GM12865 (cell line): Measurements from ENCODE around the gene SLC27A6.
"Not testable (repeated sequence)": the region's sequence is repeated elsewhere in the genome, so short reads cannot be mapped to it uniquely, and the experiment has no call there.

ENCODE experiments used
- DNase-seq: peaks from one replicate; pipeline ENCODE4 v3.0.0; 2010; ENCODE audit warnings: low read depth
- H3K4me3 ChIP-seq: 2 replicates; pipeline ENCODE4 v1.5.1; 2011; ENCODE audit warnings: mild to moderate bottlenecking, low read depth, low read length, control low read depth
- TF ChIP-seq, protein P1 (sequence below): IDR thresholded peaks from 2 replicates; pipeline ENCODE4 v1.5.1; 2011; ENCODE audit warnings: low read length, control low read depth, low read depth, inconsistent platforms; ENCODE audit not compliant: insufficient read depth; ENCODE audit errors: missing control alignments

SLC27A6 gene

DNA sequence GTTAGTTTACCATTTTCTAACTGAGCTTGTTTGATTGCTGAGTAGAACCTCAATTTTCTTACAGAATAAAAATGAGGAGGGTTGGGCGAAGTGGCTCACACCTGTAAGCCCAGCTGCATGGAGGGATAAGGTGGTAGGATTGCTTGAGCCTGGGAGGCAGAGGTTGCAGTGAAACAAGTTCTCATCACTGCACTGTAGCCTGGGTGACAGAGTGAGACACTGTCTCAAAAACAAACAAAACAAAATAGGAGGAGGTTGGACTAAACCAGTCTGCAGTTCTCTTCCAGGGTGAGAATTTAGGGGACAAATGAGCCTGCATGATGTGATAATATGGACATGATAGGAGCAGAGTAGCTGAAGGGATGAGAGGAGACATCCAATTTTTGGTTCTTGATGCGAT lies 57.3 kb downstream of the SLC27A6 start:
- no peak overlapping the region for H3K4me3 ChIP-seq
- no peak for DNase-seq
- TF ChIP-seq, protein P1, sequence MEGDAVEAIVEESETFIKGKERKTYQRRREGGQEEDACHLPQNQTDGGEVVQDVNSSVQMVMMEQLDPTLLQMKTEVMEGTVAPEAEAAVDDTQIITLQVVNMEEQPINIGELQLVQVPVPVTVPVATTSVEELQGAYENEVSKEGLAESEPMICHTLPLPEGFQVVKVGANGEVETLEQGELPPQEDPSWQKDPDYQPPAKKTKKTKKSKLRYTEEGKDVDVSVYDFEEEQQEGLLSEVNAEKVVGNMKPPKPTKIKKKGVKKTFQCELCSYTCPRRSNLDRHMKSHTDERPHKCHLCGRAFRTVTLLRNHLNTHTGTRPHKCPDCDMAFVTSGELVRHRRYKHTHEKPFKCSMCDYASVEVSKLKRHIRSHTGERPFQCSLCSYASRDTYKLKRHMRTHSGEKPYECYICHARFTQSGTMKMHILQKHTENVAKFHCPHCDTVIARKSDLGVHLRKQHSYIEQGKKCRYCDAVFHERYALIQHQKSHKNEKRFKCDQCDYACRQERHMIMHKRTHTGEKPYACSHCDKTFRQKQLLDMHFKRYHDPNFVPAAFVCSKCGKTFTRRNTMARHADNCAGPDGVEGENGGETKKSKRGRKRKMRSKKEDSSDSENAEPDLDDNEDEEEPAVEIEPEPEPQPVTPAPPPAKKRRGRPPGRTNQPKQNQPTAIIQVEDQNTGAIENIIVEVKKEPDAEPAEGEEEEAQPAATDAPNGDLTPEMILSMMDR, result no peak

DNA sequence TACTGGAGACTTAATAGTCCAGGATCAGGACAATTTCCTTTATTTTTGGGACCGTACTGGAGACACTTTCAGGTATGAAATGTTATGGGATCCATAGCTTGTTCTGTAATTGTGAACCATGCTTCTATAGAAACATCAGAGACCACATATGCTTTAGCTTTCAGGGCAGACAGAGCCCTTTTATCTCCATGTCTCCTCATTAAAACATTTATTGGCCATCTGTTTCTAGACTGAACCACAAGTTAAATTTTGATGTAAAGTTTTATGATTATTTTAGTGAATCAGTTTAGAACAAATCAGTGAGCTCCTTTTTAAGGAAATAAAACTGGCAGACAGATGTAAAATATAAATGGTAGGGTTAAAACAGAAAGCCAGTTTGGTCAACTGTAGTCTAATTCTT lies 62.0 kb downstream of the SLC27A6 start:
- DNase-seq, result no peak
- no peak overlapping the region for H3K4me3 ChIP-seq
- TF ChIP-seq, protein P1, result no peak

DNA sequence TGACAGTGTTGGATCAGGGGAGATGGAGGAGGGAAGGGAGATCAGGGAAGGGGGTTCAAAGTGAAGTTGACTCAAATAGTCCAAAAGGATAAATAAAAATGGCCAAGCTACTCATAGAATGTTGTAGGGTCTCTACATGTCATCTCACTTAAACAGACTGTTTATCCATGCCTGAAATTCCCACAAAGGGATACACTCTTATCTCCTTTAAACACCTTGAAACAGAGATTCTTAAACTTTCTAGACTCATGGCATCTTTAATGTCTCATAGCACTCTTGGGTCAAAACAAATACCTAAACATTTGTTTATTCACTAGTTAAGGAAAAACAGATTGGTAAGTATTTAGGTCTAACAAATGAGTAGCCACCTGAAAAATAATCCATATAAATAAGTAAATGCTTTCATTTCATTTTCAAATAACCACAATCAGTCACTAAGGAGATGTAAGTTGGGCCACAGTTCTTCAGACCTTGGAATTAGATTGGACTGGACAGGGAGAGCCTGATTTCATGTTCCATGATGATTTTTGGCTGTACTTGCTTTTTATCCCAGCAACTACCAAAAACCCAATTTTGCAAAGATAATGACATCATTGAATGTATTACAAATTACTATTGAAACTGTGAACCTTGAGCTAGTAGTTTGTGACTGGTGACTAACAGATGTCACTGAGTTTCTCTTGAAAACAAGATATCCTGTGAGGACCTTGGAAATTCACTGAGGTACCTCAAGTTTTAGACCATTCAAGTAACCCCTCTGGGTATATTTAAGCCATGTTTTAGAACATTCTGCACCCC lies 66.8 kb downstream of the SLC27A6 start:
- TF ChIP-seq, protein P1, result no peak
- no peak for DNase-seq
- H3K4me3 ChIP-seq, result no peak overlapping the region

GRCh38 chr5:129036257-129036656 lies 71.0 kb downstream of the SLC27A6 start:
- H3K4me3 ChIP-seq, DNase-seq: not testable (repeated sequence)

DNA sequence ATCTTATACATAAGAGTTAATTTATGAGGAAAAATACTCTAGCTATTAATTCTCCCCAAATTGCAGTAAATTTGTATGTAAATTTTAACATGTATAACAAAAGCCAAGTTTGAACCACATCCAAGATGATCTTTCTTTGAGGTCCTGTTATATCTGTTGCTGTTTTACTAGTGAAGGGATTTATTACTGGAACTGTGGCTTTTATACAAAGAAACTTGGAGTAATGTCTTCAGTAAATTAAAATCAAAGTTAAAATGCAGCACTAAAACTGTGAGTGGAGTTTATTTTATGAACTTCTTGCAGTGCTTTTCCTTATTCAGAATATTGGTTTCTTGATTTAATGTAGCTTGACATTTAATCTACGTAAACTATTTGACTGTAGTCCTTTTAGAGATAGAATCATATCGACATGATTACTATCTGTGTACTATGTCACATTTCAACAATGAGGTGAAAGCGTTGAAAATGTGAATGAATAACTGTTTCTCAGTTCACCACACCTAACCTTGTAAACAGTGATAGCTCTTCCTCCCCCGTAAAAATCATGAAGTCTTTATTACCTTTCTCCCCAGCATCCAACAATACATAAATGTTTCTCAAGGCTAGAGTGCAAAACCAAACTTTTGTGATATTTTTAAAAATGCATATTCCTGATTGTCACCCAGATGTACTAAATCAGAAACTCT lies 76.1 kb downstream of the SLC27A6 start:
- no peak overlapping the region for H3K4me3 ChIP-seq
- DNase-seq, result no peak
- TF ChIP-seq, protein P1, result no peak

DNA sequence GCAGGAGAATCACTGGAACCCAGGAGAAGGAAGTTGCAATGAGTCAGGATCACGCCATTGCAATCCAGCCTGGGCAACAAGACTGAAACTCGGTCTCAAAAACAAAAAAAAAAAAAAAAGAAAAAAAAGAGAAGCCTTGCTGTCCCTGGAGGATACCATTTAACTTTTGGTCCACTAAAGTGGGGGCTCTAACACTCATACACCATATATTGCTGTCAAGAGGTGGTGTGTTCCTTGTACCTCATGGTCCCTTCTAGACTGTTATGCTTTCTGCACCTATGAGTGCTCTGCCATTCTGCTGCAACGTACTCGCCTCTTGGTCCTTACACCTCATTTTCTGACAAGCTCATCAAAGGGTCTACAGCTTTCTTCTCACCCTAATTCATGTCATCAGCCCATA lies 77.0 kb downstream of the SLC27A6 start:
- TF ChIP-seq, protein P1, result no peak
- no peak for DNase-seq
- H3K4me3 ChIP-seq, result no peak overlapping the region

DNA sequence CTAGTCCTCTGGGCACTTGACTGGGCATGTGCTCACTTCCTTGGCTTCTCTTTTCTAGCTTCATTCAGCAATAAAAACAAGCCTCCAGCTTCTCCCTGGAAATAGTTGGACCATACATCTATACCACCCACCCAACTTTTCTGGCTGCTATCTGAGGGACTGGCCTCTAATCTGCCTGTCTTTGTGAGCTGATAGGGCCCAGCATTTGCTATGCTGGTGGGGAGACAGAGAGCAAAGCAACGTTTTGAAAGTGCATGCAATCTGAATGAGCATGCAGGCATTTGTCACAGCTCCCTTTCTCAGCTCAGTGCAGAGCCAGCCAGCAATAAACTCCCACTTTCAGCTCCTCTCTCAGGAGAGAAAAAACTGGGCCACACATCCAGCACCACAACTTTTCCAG lies 78.6 kb downstream of the SLC27A6 start:
- TF ChIP-seq, protein P1, result no peak
- DNase-seq, result no peak
- no peak overlapping the region for H3K4me3 ChIP-seq
